ENCODE results near the gene C11orf68.

The C11orf68 gene

DNA sequence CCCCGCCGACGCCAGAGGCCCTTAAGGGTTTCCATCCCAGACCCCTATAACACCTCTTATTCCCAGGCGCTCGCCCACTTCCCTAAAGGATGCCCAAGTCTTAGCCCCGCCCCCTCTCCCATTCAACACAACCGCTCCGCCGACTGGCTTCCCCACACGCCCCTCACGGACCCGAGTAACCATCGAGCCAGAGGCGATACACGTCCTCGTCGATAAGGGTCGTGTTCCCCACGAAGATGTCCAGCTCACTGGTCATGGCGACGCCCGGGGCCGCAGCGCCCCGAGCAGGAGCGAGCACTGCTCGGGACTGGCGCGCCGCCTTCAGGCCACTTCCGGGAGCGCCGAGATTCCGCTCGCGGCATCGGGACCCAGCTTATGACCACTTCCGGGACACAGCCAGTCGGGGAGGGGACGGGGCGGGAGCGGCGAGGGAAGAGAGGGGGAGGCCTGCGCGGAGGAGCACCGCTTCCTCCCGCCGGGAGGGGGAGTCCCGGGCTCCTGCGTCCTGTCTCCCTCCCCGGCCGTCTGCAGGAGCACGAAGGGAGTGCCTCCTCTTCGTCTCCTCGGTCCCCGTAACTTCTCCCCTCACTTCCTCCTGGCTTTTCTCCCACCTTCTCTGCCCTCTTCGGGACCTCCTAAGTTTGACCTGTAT, 30.6 kb downstream of the C11orf68 start, which contains the start of gene FIBP:
TSS of gene FIBP (minus strand) at position 309 of the 652 bp plus-strand sequence. CDS start at position 256, 53 bp downstream.
- peak; percentile 95 to 98 for DNase-seq

DNA sequence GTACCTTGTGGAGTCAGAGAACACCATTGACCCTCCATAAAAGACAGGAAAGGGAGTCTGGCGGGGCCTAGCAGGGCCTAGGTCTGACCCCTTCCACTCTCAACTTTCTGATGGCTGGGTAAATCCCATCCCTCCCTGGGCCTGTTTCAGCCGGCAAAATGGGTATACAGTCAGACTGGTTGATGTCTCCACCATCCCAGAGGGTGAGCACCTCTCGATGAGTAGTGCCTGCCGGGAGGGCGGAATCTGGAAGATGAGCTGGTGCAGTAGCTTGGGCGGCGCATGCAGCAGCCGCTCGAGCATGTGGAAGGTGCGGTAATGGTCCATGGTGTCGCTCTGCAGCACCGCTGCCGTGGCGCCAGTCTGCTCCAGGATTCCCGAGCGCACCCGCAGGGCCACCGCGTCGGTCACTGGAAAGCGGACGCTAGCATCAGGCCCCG, 31.1 kb downstream of the C11orf68 start:
- DNase-seq, result no peak

DNA sequence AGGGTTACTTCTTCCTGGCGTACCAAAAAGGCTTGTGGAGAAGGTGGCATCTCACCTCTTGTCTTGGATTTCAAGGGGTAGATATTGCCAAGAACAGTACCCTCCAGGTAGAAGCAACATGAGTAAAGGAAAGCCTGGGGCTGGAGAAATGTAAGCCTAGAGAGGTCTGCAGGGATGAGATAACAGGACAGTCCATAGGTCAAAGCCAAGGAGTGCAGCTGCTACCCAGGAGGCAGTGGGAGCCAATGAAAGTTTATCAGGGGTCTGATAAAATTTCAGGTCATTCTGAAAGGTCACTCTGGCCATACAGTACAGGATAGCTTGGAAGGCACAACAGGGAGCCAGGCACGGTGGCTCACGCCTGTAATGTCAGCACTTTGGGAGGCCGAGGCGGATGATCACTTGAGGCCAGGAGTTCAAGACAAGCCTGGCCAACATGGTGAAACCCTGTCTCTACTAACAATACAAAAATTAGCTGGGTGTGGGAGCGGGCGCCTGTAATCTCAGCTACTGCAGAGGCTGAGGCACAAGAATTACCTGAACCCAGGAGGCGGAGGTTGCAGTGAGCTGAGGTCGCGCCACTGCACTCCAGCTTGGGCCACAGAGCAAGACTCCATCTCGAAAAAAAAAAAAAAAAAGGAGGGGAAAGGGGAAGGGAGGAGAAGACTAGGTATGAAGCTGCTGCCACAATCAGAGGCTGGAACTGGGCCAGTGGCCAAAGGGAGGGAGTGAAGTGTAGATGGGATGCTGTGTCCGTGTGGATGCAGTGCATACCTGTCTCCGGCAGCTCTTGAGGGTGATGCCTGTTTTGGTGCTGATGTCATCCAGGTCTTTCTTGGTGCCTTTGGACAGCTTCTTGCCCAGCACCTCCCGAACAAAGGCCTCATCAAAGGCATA, 31.8 kb downstream of the C11orf68 start:
- DNase-seq, result no peak

DNA sequence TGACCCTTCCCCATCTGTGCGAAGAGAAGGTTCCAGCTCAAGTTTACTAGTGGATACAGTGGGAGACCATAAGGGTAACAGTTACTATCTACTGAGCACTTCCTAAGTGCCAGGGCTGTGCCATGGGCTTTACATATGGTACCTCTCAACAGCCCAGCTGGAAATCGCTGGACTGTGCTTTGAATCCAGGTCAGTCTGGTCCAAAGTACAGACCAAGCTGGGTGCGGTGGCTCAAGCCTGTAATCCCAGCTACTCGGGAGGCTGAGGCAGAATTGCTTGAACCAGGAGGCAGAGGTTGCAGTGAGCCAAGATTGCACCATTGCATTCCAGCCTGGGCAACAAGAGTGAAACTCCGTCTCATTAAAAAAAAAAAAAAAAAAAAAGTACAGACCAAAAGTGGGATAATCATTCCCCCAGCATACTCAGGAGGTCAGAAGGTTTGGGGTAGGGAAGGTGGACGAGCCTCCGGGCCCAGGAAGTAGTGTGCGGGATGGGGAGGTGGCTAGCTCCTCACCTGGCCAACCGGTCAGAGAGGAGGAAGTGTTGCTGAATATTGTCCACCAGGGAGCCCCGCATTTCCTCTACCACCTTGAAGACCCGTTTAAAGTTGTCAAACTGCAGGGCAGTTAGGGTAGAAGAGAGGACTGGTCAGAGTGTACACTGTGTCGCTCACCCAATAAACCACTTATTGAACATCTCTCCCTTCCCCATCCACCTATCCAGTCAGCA, 32.9 kb downstream of the C11orf68 start:
- DNase-seq, result no peak

DNA sequence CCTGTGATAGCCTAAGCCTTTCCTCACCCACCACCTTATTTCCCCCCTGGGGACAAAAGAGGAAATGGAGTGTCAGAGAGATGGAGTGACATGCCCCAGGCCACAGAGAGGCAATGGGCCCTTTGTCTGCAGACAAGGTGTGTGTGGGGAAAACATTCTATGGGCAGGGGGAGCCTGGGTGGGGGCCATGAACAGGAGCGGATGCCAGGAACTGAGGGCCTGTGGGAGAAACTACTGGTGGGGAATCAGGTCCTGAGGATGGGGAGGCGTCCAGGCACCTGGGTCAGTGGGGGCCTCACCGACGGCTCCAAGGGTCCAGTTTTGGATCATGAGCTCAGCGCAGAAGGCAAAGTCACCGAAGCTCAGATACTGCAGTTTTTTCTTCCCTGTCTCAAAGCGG, 33.6 kb downstream of the C11orf68 start:
- no peak for DNase-seq

DNA sequence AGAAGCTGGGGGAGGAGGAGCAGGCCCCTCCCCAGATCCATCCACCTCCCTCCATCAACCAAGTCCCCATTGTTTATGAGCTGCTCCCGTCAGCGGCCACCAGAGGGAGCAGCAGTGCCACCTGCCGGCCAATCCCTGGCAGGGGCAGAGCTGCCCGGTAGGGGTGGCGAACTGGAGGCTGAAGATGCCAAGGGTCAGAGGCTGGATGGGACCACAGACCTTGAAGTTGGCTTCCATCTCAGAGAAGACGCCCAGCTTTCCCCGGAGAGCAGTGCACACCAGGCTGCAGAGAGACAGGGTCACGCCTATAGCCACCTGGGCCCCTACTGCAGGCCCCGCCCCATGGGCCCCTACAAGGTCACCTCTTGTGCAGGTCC, 34.2 kb downstream of the C11orf68 start:
- peak; percentile 50 to 69 for DNase-seq

DNA sequence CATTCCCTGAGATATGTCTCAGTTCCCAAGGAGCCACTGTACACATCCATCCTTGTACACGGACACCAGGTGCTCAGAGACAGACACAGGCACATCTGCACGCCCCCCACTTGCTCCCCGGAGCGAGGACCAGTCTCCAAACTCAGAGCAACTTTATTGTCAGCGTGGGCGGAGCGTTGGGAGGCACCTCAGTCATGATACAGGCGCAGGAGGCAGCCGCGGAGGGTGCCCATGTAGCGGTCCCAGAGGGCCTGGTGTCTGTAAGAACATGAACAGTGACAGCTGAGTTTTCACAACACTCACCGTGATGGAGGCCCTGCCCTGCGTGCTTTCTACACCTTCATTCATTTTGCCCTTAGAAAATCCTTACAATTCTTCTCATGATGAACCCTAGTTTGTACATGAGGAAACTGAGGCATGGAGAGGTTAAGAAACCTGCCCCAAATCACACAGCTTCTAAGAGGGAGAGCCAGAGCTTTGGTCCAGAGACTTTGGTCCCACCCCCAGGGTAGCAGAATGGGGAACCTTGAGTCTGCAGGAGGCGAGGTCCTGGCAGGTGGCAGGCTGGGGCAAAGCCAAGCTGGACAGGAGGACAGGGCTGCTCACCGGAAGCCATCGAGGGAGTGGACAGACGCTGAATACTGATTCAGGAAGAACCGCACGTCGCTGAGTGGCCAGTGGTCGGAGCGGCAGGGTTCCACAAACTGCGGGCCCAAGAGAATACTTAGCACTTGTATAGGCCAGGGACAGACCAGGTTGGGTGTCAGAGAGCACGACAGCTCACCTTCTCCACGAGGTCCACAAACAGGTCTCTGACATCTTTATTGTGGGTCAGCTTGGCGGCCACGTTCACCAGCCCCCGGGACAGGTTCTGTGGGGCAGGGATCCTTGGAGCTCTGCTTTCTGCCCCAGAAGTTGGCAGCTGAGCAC, 34.8 kb downstream of the C11orf68 start:
- no peak for DNase-seq

DNA sequence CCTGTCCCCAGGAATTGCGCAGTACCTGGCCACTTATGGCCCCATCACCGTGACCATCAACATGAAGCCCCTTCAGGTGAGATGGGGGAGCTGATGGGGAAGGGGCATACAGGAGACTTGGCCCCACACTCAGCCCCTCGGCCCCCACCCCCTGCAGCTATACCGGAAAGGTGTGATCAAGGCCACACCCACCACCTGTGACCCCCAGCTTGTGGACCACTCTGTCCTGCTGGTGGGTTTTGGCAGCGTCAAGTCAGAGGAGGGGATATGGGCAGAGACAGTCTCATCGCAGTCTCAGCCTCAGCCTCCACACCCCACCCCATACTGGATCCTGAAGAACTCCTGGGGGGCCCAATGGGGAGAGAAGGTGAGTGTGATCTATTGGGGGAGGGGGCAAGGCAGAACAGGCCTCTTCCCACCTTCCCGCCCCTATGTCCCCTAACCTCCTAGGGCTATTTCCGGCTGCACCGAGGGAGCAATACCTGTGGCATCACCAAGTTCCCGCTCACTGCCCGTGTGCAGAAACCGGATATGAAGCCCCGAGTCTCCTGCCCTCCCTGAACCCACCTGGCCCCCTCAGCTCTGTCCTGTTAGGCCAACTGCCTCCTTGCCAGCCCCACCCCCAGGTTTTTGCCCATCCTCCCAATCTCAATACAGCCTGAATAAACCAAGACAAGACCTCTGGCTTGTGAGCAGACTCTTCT, 35.7 kb downstream of the C11orf68 start:
- no peak for DNase-seq

DNA sequence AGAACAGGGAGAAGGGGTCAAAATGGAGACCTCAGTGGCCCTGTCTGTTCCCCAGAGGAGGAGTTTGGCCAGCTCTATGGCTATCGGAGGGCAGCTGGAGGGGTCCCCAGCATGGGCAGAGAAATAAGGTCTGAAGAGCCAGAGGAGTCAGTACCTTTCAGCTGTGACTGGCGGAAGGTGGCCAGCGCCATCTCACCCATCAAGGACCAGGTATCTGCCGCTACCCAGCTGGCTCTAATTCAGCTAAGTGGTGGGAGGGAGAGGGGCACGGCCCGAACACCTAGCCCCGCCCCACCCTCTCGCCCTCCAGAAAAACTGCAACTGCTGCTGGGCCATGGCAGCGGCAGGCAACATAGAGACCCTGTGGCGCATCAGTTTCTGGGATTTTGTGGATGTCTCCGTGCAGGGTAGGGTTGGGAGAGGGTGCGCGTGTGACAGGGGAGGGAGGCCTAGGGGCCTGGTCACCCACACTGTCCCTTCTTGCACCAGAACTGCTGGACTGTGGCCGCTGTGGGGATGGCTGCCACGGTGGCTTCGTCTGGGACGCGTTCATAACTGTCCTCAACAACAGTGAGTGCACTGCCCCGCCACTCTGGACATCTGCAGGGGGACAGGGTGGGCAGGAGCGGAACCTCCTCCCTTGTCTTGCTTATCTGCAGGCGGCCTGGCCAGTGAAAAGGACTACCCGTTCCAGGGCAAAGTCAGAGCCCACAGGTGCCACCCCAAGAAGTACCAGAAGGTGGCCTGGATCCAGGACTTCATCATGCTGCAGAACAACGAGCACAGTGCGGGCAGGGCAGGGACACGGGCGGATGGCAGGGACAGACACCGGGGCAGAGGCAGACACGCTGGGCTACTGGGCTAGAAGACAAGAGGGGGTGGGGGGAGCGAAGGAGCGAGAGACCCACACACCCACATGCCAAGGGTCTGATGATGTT, 36.5 kb downstream of the C11orf68 start:
- no peak for DNase-seq

DNA sequence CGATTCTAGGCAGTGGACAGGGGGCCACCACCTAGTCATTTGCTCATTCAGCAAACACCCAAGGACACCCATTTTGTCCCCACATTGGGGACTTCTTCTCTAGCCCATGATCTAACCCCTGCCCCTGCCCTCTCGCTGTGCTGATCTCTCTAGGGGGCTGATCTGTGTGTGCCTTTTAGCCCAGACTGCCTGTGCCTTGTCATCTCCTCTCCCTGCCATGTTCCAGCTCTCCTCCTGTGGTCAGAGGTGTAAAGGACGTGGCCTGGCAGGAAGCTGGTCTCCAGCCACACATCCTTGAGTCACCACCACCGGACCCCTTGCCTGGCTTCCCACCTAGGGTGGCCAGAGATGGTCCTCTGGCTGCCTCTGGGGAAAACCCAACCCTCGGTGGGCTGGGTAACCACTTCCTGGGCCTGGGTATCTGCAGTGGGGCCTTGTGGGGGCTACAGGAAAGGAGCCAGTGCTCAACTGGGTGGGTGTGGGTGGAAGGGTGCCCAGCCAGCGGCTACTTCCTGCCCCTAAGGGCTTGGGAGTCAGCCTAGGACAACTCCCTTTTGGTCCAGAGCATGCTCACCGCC, 37.9 kb downstream of the C11orf68 start:
- no peak for DNase-seq

DNA sequence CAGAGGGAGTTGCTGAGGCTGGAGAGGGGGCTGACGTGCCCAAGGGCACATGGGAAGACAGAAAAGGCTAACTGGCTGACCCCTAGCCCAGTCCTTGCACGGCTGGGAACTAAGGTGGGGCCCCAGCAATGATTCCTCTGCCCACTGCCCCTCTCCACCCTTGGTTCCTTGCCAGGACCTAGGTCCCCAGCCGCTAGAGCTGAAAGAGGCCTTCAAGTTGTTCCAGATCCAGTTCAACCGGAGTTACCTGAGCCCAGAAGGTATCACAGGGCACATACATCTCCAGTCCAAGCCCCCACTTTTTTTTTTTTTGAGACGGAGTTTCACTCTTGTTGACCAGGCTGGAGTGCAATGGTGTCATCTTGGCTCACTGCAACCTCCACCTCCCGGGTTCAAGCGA, 38.8 kb downstream of the C11orf68 start:
- no peak for DNase-seq

DNA sequence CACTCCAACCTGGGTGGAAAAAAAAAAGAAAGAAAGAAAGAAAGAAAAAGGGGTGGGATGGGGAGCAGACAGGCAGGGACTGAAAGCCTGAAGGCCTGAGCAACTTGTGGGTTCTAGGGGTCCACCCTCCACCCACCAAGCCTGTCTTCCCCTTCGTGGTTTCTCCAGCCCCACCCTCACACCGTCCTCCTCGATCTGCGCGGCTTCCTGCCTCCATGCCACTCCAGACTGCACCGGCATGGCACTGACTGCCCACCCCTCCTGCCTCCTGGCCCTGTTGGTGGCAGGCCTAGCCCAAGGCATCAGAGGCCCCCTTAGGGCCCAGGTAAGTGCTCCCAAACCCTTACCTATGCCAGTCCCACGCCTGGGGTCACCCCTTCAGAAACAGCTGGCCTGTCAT, 39.2 kb downstream of the C11orf68 start, which contains the start of gene CTSW:
TSS of gene CTSW (plus strand) at position 221 of the 400 bp plus-strand sequence. CDS start at position 239, 18 bp downstream.
- DNase-seq, result no peak

DNA sequence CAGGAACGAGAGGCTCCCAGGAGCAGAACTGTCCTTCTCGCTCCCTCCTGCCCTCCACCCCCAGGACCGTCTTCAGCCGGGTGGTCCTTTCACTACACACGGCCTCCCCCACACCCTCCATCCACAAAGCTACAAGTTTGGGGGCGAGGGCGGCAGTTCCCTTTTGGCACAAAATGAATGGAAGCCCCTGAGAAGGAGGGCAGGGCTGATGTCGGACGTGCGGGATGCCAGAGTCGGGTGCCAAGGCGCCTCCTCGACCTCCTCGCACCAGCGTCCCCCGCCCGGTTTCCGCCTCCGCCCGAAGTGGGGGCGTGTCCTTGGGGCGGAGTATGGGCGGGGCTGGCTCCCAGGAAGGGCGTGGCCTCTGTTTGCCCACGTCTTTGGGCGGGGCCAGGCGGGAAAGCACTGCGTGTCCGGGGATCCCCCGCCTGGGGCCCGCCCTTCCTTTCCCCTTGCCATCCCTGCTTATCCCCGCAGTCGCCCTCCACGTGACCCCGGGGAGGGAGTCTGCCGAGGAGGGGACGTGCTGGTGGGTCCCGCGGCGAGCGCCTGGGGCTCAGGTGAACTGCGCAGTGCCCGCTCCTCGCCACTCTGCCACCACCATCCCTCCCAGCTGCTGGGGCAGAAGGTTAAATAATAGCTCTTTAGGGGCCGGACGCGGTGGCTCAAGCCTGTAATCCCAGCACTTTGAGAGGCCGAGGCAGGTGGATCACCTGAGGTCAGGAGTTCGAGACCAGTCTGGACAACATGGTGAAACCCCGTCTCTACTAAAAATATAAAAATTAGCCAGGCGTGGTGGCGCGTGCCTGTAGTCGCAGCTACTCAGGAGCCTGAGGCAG, 45.3 kb downstream of the C11orf68 start:
- peak; percentile 52 to 95 for DNase-seq

DNA sequence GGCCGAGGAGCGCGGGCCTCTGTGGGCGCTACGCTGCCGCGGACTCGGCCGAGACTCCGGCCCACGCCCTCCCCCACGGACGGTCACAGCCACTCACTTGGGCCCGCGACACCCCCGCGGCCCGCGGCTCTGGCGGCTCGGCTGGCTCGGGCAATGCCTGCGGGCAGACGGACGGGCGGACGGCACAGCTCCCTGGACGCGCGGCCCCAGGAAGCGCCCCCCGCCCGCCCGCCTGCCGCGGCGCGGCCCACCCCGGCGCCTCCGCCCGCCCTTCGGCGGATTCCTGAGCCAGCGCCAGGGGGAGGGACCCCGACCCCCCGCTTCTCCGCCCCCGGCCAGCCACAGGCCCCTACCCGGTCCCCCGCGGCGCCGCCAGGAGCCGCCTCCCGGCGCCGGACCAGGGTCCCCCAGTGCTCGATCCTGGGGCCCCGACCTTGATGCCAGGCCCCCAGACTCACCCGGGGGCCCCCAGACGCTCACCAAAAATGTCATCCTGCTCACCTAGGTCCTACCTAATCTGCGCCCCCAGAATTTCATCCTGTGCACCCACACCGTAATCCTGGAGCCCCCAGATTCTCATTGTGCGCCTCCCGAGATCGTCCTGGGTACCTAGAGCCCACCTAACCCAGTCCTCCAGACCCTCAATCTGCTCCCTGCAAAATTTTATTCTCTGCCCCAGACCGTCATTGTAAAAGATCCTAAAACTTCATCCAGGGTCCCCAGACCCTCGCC, 46.1 kb downstream of the C11orf68 start, which contains the start of gene EFEMP2:
TSS of gene EFEMP2 (minus strand) at position 215 of the 732 bp plus-strand sequence. CDS start 446 bp downstream, outside the sequence.
- no peak for DNase-seq

DNA sequence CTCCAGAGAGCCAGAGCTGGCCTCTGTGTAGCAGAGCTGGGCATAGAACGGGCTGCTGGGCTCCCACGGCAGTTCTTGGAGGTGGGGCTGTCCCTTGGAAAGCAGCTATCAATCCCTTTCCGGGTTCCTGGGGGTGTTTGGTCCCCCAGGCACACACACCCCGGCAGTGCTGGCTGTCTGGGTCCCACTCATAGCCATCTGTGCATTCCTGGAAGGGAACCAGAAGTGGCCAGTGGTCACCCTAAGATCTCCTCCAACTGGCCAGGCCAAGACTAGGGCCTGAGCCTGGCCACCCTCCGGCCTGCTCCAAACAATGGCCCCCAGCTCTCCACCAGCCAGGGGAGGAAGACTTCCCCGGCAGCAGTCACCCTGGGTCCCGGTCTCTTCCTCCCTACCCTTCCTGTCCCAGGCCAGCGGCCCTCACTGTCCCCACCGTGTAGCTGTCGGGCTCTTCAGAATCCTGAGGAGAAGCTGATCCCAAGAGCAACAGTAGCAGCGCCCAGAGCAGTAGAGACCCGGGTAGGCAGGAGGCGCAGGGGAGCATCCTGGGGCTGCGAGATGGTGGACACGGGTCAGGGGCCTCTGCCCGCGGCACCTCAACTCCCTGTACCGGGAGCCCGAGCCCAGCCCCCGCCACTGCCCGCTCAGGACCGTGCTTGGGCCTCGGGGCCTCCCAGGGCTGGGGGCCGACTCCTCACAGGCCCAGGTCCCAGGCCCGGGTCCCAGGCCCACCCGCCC, 46.9 kb downstream of the C11orf68 start:
- DNase-seq, result no peak

DNA sequence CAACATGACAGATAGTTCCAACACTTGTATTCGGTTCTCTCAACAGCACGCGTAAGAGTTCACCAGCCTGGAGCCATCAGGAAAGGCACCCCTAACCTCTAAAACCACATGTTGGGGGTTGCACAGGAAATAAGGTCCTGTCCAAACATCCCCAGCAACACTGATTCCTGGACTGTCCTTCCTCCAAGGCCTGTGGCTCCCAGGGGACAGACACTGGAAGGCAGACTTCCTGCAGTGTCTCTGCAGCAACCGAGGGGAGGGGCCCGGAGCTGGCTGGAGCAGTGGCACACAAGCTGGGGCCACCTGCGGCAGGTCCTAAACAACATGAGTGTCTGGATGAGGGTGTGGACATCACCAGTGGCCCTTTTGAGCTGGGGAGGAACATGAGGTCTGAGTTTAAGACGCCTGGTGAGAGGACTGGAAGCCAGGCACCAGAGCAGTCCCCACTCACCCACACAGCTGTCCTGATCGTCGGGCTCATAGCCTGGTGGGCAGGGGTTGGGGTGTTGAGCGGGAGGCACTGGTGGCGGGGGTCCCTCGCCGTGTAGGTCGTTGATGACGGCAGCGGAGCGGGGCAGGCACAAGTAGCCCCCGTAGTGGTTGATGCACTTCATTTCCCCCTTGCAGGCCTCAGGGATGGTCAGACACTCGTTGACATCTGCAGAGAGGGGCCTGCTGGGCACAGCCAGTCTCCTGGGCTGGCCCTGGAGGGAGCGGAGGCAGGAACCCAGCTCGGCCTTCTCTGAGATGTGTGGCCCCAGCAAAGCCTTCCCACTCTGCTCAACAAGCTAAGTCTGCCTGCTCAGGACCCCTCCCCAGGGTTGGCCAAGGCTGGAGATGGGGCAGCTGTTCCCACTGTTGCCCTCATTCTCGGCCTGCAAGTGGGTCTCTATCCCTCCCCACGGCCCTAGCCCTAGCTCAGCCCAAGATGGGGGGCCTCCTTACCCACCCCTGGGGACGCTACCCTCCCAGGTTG, 47.9 kb downstream of the C11orf68 start:
- DNase-seq, result no peak

Data from NCI-H446 (cell line).